ENCODE measurements around the gene RAB13. TPM values are rescaled to one million over a fixed set of nuclear protein-coding genes. Genes with fewer than 3 reads are reported as not detected.

The RAB13 gene
- total and polyA plus RNA-seq, 2 of the 8 experiments (the other 6 are each of a cell fraction or from before 2014, with no cell fraction given), result 70.5 to 157 TPM

DNA sequence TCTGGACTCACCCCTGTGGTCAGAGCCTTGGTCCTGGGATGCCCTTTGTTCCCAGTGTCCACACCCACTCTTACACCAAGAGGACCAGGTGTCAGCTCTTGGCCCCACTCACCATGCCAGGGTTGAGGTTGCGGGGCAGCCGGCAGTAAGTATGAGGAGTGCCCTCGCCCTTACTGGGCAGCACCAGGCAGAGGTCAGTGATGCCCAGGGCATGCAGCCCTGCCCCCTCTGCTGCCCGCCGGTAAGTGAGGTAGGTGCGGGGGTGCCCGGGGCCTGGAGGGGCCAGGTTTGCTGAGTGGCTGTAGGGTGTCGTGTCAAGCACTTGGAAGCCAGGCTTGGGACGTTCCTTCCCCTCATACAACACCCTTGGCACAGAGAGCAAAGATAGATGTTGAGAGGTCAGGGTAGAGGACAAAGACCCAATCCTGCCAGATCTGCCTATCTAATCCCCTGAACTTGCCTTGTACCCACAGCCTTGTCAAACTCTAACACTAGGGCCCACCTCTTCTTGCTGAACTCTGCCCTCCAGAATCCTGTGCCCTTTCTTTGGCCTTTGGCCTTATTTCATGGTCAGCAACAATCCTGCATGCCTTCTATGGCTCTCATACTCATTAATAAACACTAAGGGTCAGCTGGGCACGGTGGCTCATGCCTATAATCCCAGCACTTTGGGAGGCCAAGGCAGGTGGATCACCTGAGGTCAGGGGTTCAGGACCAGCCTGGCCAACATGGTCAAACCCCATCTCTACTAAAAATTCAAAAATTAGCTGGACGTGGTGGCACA, 43.2 kb downstream of the RAB13 start:
- Histone ChIP-seq H4K91ac (replicated peaks; ENCODE audit: insufficient read length, low read length) (no peak overlapping the region), H2AK5ac (ENCODE audit: low read depth, low read length) (no peak overlapping the region), H3K79me1 (ENCODE audit: low read depth, low read length) (no peaks in the 10 kb centered on the region), H2BK20ac (ENCODE audit: low read length) (no peak overlapping the region), H3K4me3 (ENCODE audit: extremely low read depth in 1 of 4, insufficient read depth in 2 of 4, low read depth in 3 of 4, low read length in 4 of 4) (no peak overlapping the region), H3K23me2 (ENCODE audit: low read depth, low read length) (peaks cover 6% of the 10 kb centered on the region; the same call in 1 of the 2 replicates), H3K4me1 (replicated peaks in 1 of 4; ENCODE audit: control insufficient read depth in 3 of 4, insufficient read depth in 4 of 4, low read length in 3 of 4) (peaks cover 0 to 5% (median 2%) of the 10 kb centered on the region in 4 experiments; a peak in 2 of 7 replicates), H3K14ac (ENCODE audit: insufficient read length) (no peak overlapping the region), H3K79me2 (ENCODE audit: control insufficient read depth in 1 of 2, insufficient read depth in 2 of 2, low read length in 2 of 2) (peaks cover 0 to 18% of the 10 kb centered on the region in 2 experiments; a peak in 2 of 4 replicates), H2BK120ac (replicated peaks; ENCODE audit: low read depth, low read length) (no peak overlapping the region), H4K20me1 (replicated peaks in 1 of 2; ENCODE audit: control insufficient read depth in 1 of 2, insufficient read depth in 2 of 2, low read length in 2 of 2) (peaks cover 3% of the 10 kb centered on the region in 2 experiments), H3K23ac (ENCODE audit: insufficient read length) (no peak overlapping the region), H3K27me3 (replicated peaks in 1 of 4; ENCODE audit: control insufficient read depth in 3 of 4, extremely low read depth in 1 of 4, insufficient read depth in 3 of 4, low read length in 3 of 4) (no peaks in the 10 kb centered on the region), H2BK12ac (ENCODE audit: low read depth, low read length) (no peak overlapping the region), H3K36me3 (ENCODE audit: control insufficient read depth in 2 of 4, insufficient read depth in 4 of 4, low read length in 3 of 4) (peaks cover 5 to 21% (median 17%) of the 10 kb centered on the region in 4 experiments; a peak in 5 of 8 replicates), H4K8ac (ENCODE audit: extremely low read depth, insufficient read depth, low read length) (no peak overlapping the region), H3K27ac (ENCODE audit: low read depth, low read length) (no peak overlapping the region), H2BK5ac (ENCODE audit: low read depth, low read length) (no peak overlapping the region), H3K4ac (replicated peaks; ENCODE audit: insufficient read length, low read depth, low read length) (no peak overlapping the region), H3K9ac (replicated peaks in 1 of 4; ENCODE audit: extremely low read depth in 1 of 4, low read depth in 3 of 4, low read length in 3 of 4) (no peak overlapping the region), H3K56ac (replicated peaks; ENCODE audit: insufficient read length, low read depth, low read length) (no peak overlapping the region), H2AFZ (ENCODE audit: low read length) (no peak overlapping the region), H3K18ac (ENCODE audit: extremely low read depth, low read length) (no peak overlapping the region), H2BK15ac (ENCODE audit: low read length) (no peak overlapping the region), H3K4me2 (ENCODE audit: insufficient read depth in 1 of 2, low read depth in 2 of 2, low read length in 2 of 2) (no peak overlapping the region), H4K5ac (ENCODE audit: insufficient read length, low read depth, low read length) (no peak overlapping the region), H3K9me3 (ENCODE audit: insufficient read depth in 2 of 2, low read depth in 1 of 2, low read length in 1 of 2) (no peaks in the 10 kb centered on the region)
- FAIRE-seq, result no peak
- WGBS, 2 experiments (ENCODE audit: extremely low coverage in 1 of 2, insufficient coverage in 1 of 2, insufficient read length in 1 of 2, insufficient replicate concordance in 2 of 2, low coverage in 1 of 2, low lambda C conversion rate in 2 of 2, missing lambda C conversion rate in 1 of 2), result 97% methylated on average over 11 of the region's 11 CpGs; no CpG with 5 or more reads in 1 of the 2 experiments
- DNase-seq (ENCODE audit: low read depth in 1 of 2, low spot score in 2 of 2), result no peak
- POLR2A ChIA-PET (ENCODE audit: partially characterized antibody), result interaction anchor here (0.7 to 11.4 kb wide), 16 partner anchors 9 to 120 kb away, joined by 3 to 75 read pairs (median 22); partner anchors contain the start of genes CREB3L4, CRTC2, GATAD2B and JTB
- CTCF ChIA-PET (ENCODE audit: partially characterized antibody), result interaction anchor here (0.7 to 4.2 kb wide), 8 partner anchors 8 to 146 kb away, joined by 3 to 31 read pairs (median 5); partner anchors contain the start of gene CRTC2
- TF ChIP-seq CBX8 (IDR thresholded peaks at IDR 0.05; ENCODE audit: borderline replicate concordance, low read depth, low read length) (no peak), SIRT6 (IDR thresholded peaks at IDR 0.05; ENCODE audit: low read length) (no peak), SP2 (IDR thresholded peaks at IDR 0.05; ENCODE audit: low read length) (no peak), EGR1 (IDR thresholded peaks at IDR 0.05; ENCODE audit: borderline replicate concordance, low read depth, low read length) (no peak), POLR2A (IDR thresholded peaks at IDR 0.05; ENCODE audit: control extremely low read depth in 1 of 2, low read depth in 2 of 2, low read length in 2 of 2) (no peak), GTF2F1 (IDR thresholded peaks at IDR 0.05; ENCODE audit: borderline replicate concordance, low read depth, low read length) (no peak), GABPA (IDR thresholded peaks at IDR 0.05; ENCODE audit: borderline replicate concordance, insufficient read depth, low read length) (no peak), RBBP5 (IDR thresholded peaks at IDR 0.05; ENCODE audit: borderline replicate concordance, low read depth, low read length) (no peak), YY1 (IDR thresholded peaks at IDR 0.05; ENCODE audit: low read depth, low read length) (no peak), JUND (IDR thresholded peaks at IDR 0.05; ENCODE audit: low read length) (no peak), KDM5A (IDR thresholded peaks at IDR 0.05; ENCODE audit: low read length) (no peak), SIX5 (IDR thresholded peaks at IDR 0.05; ENCODE audit: low read depth, low read length) (no peak)
- TF ChIP-seq, protein P1, sequence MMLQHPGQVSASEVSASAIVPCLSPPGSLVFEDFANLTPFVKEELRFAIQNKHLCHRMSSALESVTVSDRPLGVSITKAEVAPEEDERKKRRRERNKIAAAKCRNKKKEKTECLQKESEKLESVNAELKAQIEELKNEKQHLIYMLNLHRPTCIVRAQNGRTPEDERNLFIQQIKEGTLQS (IDR thresholded peaks at IDR 0.05; ENCODE audit: insufficient read depth, low read depth, low read length), result no peak

Measured in H1 (cell line).